BJ (cell line): ENCODE data around the gene IDH2. TPM values are rescaled to one million over a fixed set of nuclear protein-coding genes. Genes with fewer than 3 reads are reported as not detected.

ENCODE experiments used
- CTCF ChIA-PET: fragments of 350-600 bp; formaldehyde crosslinking; extraction: SDS; loops from one replicate; lab custom pipeline; 2021; ENCODE audit warnings: antibody characterized with exemption, inconsistent platforms; lab: Yijun Ruan, JAX
- POLR2A ChIA-PET: fragments of 300-600 bp; sonication (Branson Sonifier 250); formaldehyde crosslinking; extraction: SDS; loops from one replicate; lab custom pipeline; 2021; ENCODE audit warnings: antibody characterized with exemption; lab: Charles Lee
- DNase-seq: peaks from one replicate; pipeline ENCODE4 v3.0.0-alpha.2; 2011; ENCODE audit warnings: low read depth
- H3K27me3 ChIP-seq: 2 replicates; pipeline ENCODE4 v1.6.0; 2011; ENCODE audit warnings: low read length; ENCODE audit not compliant: control insufficient read depth, insufficient read depth
- H3K36me3 ChIP-seq: 2 replicates; pipeline ENCODE4 v1.5.1; 2011; ENCODE audit warnings: low read length; ENCODE audit not compliant: control insufficient read depth, insufficient read depth
- H3K4me3 ChIP-seq: 2 replicates; pipeline ENCODE4 v1.5.1; 2011; ENCODE audit warnings: low read depth, mild to moderate bottlenecking, control low read depth, low read length
- CTCF ChIP-seq: IDR thresholded peaks from 2 replicates; pipeline ENCODE4 v1.5.1; 2011; ENCODE audit warnings: low read depth, mild to moderate bottlenecking, control low read depth, inconsistent platforms, low read length, moderate library complexity; ENCODE audit not compliant: insufficient read depth
- polyA plus RNA-seq: library from polyadenylated mRNA; depleted of rRNA; stranded (reverse); fragments of >200 nt; gene quantifications from 2 replicates; pipeline ENCODE4 v1.2.3, GENCODE V29; 2011

Gene IDH2
- polyA plus RNA-seq, 1 experiment: 164 TPM

GRCh38 chr15:90040618-90041017, 61.6 kb downstream of the IDH2 start:
- ChIA-PET CTCF (interaction anchor here (0.5 kb wide), 1 partner anchor 22 kb away, joined by 3 read pairs; no protein-coding TSS in a partner anchor), POLR2A (no interaction called here)
- no peak for DNase-seq
- Histone ChIP-seq H3K27me3 (no peaks in the 10 kb centered on the region), H3K36me3 (no peaks in the 10 kb centered on the region; the same call in 1 of the 2 replicates), H3K4me3 (no peak overlapping the region)
- TF ChIP-seq CTCF: no peak

DNA sequence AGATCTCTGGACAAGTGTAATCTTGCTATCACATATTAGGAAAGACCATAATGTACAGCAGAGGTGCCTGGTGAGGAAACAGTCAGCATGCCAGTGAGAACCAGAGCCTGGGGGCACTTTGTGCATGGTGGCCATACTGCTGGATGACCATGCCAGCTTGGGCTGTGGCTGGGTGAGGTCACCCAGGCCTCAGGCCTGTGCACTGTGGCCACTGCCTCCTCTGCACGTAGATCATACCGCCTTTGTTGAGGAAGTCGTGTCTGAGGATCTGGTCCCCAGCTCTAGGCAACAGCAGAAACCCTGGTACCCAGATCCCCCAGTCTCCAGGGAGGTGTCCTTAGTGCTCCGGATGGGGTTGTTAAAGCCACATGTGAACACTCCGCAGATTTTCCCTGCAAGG, 62.3 kb downstream of the IDH2 start:
- CTCF ChIA-PET: interaction anchor here (0.8 kb wide), 1 partner anchor 12 kb away, joined by 3 read pairs; no protein-coding TSS in a partner anchor
- POLR2A ChIA-PET: no interaction called here
- no peaks in the 10 kb centered on the region for H3K27me3 ChIP-seq
- DNase-seq: no peak
- no peak for TF ChIP-seq CTCF
- no peaks in the 10 kb centered on the region; the same call in 1 of the 2 replicates for H3K36me3 ChIP-seq
- H3K4me3 ChIP-seq: no peak overlapping the region

DNA sequence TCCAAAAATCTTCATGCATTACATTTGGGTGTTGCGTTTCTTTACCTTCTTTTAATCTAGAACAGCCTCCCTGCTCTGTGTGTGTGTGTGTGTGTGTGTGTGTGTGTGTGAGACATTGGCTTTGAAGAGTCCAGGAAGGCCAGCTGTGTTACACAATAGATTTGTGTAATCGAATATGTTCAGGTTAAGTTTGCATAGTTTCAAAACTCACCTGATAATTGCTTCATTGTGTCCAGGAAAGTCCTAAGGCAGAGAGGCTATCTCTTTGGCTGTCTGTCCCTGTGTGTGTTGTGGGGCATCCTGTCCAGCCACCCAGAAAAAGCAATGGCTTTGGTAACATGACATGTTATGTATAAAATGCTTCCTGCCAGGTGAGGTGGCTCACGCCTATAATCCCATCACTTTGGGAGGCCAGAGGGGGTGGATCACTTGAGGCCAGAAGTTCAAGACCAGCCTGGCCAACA, 63.6 kb downstream of the IDH2 start:
- H3K27me3 ChIP-seq: no peaks in the 10 kb centered on the region
- CTCF ChIA-PET: no interaction called here
- no peak overlapping the region for H3K4me3 ChIP-seq
- H3K36me3 ChIP-seq: no peaks in the 10 kb centered on the region; the same call in 1 of the 2 replicates
- TF ChIP-seq CTCF: no peak
- DNase-seq: no peak
- POLR2A ChIA-PET: no interaction called here

- Histone ChIP-seq H3K27me3 (no peaks in the 10 kb centered on the region), H3K4me3 (no peak overlapping the region), H3K36me3 (no peaks in the 10 kb centered on the region; the same call in 1 of the 2 replicates)
- CTCF ChIA-PET: interaction anchor here (1.4 kb wide), 1 partner anchor 12 kb away, joined by 3 read pairs; no protein-coding TSS in a partner anchor
- TF ChIP-seq CTCF: no peak
- POLR2A ChIA-PET: no interaction called here
- no peak for DNase-seq
These were observed 64.2 kb downstream of the IDH2 start for GRCh38 chr15:90037961-90038631.

DNA sequence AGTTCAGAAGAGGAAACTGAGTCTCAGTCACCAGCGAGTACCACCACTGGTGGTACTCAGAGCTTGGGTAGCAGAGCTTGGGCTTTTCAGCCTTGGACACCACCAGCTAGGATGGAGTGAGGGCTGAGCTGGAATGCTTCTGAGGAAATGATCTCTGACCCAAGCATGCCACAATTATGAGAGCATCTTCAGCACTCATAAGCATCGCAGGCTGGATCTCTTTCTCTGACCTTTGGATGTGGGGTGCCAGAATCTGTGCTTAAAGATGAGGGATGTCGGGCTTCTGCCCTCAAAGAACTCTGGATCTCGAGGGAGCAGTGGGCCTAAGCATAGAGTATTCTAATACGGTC, 64.8 kb downstream of the IDH2 start:
- DNase-seq: no peak
- H3K27me3 ChIP-seq: no peaks in the 10 kb centered on the region
- no peak overlapping the region for H3K4me3 ChIP-seq
- H3K36me3 ChIP-seq: no peaks in the 10 kb centered on the region
- CTCF ChIA-PET: interaction anchor here (0.8 to 1.4 kb wide), 2 partner anchors 12 to 25 kb away, joined by 3 read pairs; no protein-coding TSS in a partner anchor
- POLR2A ChIA-PET: no interaction called here
- no peak for TF ChIP-seq CTCF
